Esophagus squamous epithelium (tissue), 5 donors: ENCODE measurements around the gene RPS2. TPM values are rescaled to one million over a fixed set of nuclear protein-coding genes. Genes with fewer than 3 reads are reported as not detected.
"Not testable (repeated sequence)": the region's sequence is repeated elsewhere in the genome, so short reads cannot be mapped to it uniquely, and the experiment has no call there.

Experiments
- DNase-seq: peaks from one replicate; lab custom pipeline; 2025; lab: John Stamatoyannopoulos, UW
- H3K27ac ChIP-seq, 4 donors: fragments of 200-600 bp; sonication (generic); one replicate each; pipeline ENCODE4 v1.5.1; 2016 to 2019; ENCODE audit warnings: mild to moderate bottlenecking in 1 of 4
- H3K27me3 ChIP-seq, 4 donors: fragments of 200-600 bp; sonication (generic); 1 replicate in 3 of 4; 2 replicates in 1 of 4; pipeline versions ENCODE4 v1.5.1 to v1.6.0; 2017 to 2021; ENCODE audit warnings: antibody characterized with exemption in 1 of 4
- H3K36me3 ChIP-seq, 3 donors: fragments of 200-600 bp; sonication (generic); one replicate each; pipeline ENCODE4 v1.5.1; 2016 to 2019
- H3K4me1 ChIP-seq, 3 donors: fragments of 200-600 bp; sonication (generic); one replicate each; pipeline ENCODE4 v1.5.1; 2017 to 2019
- H3K4me3 ChIP-seq, 4 donors: fragments of 200-600 bp; sonication (generic); 1 replicate in 3 of 4; 2 replicates in 1 of 4; pipeline ENCODE4 v1.5.1; 2016 to 2019; ENCODE audit warnings: mild to moderate bottlenecking in 2 of 4, moderate library complexity in 1 of 4
- H3K9me3 ChIP-seq, 3 donors: fragments of 200-600 bp; sonication (generic); one replicate each; pipeline ENCODE4 v1.5.1; 2016 to 2019
- CTCF ChIP-seq, 6 experiments: fragments of 450-650 bp in 4 of 6; fragments of 200-600 bp in 2 of 6; sonication (generic) in 2 of 6; IDR thresholded peaks; one replicate each; pipeline ENCODE4 v1.5.1; 2016 to 2019; ENCODE audit warnings: antibody characterized with exemption in 6 of 6, mild to moderate bottlenecking in 4 of 6, moderate library complexity in 4 of 6
- POLR2A ChIP-seq, 4 donors: fragments of 450-650 bp; IDR thresholded peaks; one replicate each; pipeline ENCODE4 v1.6.1; 2017; ENCODE audit warnings: antibody characterized with exemption in 4 of 4, mild to moderate bottlenecking in 4 of 4, moderate library complexity in 3 of 4
- WGBS, 2 donors: methylation state at CpG; one replicate each; pipeline ENCODE4 v1.1.5; 2018; 5-methylcytosine and 5-hydroxymethylcytosine counted together
- intact Hi-C: fragments of 100-400 bp; cut with DNase I; formaldehyde crosslinking; loops from one replicate; pipeline ENCODE4 v1.15.0; 2022
- total RNA-seq, 4 donors: library from RNA; depleted of rRNA; stranded (reverse); fragments of >200 nt; gene quantifications; one replicate each; pipeline ENCODE4 v1.1.0, GENCODE V29; 2016
- donor health status: DM: yes; HTN: yes; CAD: no.

The RPS2 gene
- total RNA-seq, 4 donors from 2014 or later = 1,980 to 2,837 (median 2,292) TPM

GRCh38 chr16:1959269-1960039 lies 5.2 kb downstream of the RPS2 start, which contains the start of gene NDUFB10:
NDUFB10 (plus strand) TSS chr16:1959538; CDS start chr16:1959625, 87 bp downstream.
- no peaks in the 10 kb centered on the region for H3K27me3 ChIP-seq
- peaks cover 25 to 58% (median 36%) of the 10 kb centered on the region in 3 donors for H3K4me1 ChIP-seq
- H3K4me3 ChIP-seq = peak within 1 kb of the TSS; percentile 63 to 95 (median 72)
- H3K9me3 ChIP-seq = no peaks in the 10 kb centered on the region
- TF ChIP-seq POLR2A (IDR thresholded peaks at IDR 0.05) (peak in 3 of 4 donors; percentile 73 to 92 (median 84)), CTCF (IDR thresholded peaks at IDR 0.05) (peak; percentile 49 to 82 (median 61))
- intact Hi-C loops = no loop called here
- WGBS, 2 donors = 0 to 1% methylated on average over 13 to 16 of the region's 79 CpGs
- peak within 1 kb of the TSS; percentile 84 to 91 (median 88) for H3K27ac ChIP-seq
- peak; percentile 45 for DNase-seq
- H3K36me3 ChIP-seq = peaks cover 8 to 31% (median 14%) of the 10 kb centered on the region in 3 donors

GRCh38 chr16:1958715-1959268 lies 5.8 kb downstream of the RPS2 start:
- TF ChIP-seq POLR2A (IDR thresholded peaks at IDR 0.05) = no peak
- TF ChIP-seq CTCF (IDR thresholded peaks at IDR 0.05) = no peak
- intact Hi-C loops = no loop called here
- 19 to 25% methylated on average over 11 of the region's 14 CpGs for WGBS, 2 donors
- Histone ChIP-seq H3K9me3 (no peaks in the 10 kb centered on the region), H3K27ac (peak overlapping the region; percentile 39 to 91 (median 88)), H3K36me3 (peaks cover 8 to 30% (median 14%) of the 10 kb centered on the region in 3 donors), H3K4me1 (peaks cover 24 to 52% (median 35%) of the 10 kb centered on the region in 3 donors), H3K4me3 (peak overlapping the region; percentile 63 to 95 (median 72)), H3K27me3 (no peaks in the 10 kb centered on the region)
- DNase-seq = no peak

GRCh38 chr16:1958143-1958491 lies 6.5 kb downstream of the RPS2 start:
- H3K4me3 ChIP-seq, H3K27me3 ChIP-seq, DNase-seq, H3K9me3 ChIP-seq, intact Hi-C loops, H3K27ac ChIP-seq: not testable (repeated sequence)
- Histone ChIP-seq H3K4me1 (peaks cover 18 to 47% (median 28%) of the 10 kb centered on the region in 3 donors), H3K36me3 (peaks cover 8 to 24% (median 14%) of the 10 kb centered on the region in 3 donors)
- no CpG with 5 or more reads among the region's 30 CpGs for WGBS, 2 donors

- H3K36me3 ChIP-seq = peaks cover 8 to 18% (median 10%) of the 10 kb centered on the region in 3 donors
- H3K27me3 ChIP-seq, H3K9me3 ChIP-seq, intact Hi-C loops, H3K27ac ChIP-seq, H3K4me3 ChIP-seq, DNase-seq: not testable (repeated sequence)
- 80 to 89% methylated on average over 2 to 15 of the region's 22 CpGs for WGBS, 2 donors
- peaks cover 12 to 47% (median 26%) of the 10 kb centered on the region in 3 donors for H3K4me1 ChIP-seq
Observed at GRCh38 chr16:1957434-1958142, 7.0 kb downstream of the RPS2 start.

GRCh38 chr16:1953734-1954133 lies 10.9 kb downstream of the RPS2 start:
- Histone ChIP-seq H3K4me1 (peaks cover 0 to 25% (median 10%) of the 10 kb centered on the region in 3 donors), H3K27me3 (no peaks in the 10 kb centered on the region), H3K27ac (no peak overlapping the region), H3K36me3 (no peaks in the 10 kb centered on the region), H3K9me3 (no peaks in the 10 kb centered on the region), H3K4me3 (no peak overlapping the region)
- WGBS, 2 donors = 80% methylated on average over 2 of the region's 22 CpGs; no CpG with 5 or more reads in 1 of the 2 donors
- TF ChIP-seq POLR2A (IDR thresholded peaks at IDR 0.05) (no peak), CTCF (IDR thresholded peaks at IDR 0.05) (no peak)
- intact Hi-C loops = no loop called here
- DNase-seq = no peak
